Activated naive CD4-positive, alpha-beta T cell treated with anti-CD3 and anti-CD28 coated beads, Interleukin-2, amount 50 U/mL, for 16 hours (primary cell): Measurements from ENCODE around the gene AUH.

ENCODE experiments used
- DNase-seq: peaks from one replicate; pipeline ENCODE4 v3.0.0-alpha.2; 2020

Gene AUH

DNA sequence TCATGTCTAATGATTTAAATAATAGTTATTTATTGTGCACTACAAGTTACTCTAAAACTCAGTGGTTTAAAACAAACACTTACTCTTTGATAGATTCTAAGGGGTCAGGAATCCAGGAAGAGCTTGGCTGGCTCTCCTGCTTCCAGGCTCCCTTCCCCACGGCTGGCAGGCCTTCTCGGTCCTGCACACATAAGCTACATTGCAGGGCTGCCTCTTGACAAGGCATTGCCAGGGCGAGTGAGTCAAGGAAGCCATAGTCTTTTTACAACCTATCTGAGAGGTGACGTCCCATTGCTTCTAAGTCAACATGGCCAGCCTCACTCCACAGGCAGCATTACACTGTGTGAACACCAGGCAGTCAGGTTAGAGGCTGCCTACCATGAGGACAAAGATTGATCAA lies 119.8 kb downstream of the AUH start:
- no peak for DNase-seq

DNA sequence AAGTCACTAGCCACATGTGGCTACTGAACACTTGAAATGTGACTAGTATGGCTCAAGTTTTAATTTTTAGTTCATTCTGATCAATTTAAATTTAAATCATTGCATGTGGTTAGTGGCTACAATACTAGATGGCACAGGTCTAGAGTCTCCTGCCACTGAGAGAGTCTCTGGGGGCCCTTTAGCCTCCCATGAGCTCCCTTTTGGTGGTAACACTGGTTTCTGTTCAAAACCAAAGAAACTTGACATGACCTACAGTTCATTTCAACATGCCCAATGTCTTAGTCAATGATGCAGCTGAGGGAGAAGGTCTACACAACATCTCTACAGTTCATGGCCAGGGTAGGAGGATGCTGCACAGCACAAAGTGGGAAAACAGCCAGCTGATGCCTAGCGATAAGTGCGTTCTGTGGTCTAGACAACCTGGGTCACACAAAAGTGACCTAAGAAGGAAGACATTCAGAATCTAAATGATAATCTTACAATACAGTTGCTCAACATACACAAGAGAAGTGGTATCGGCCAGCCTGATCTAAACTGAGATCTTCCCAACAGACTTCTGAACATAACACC lies 121.0 kb downstream of the AUH start:
- DNase-seq, result no peak

GRCh38 chr9:91239367-91240111 lies 122.2 kb downstream of the AUH start:
- DNase-seq, result no peak

DNA sequence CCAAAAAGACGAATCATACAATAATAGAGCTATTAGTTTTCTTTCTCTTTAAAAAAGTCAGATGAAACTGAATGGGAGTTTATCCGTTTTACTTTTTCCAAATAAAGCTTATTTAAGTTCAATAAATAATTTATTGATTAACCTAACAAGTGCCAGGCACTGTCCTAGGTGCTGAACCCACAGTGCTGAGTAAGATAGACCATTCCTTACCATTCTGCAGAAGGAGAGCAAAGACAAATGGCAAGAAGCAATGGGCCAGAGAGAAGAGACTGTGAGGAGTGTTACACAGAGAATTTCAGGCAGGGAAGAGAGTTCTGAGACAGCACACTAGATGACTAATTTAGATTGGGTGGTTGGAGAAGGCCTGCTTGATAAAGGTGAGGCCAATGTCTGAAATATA lies 127.2 kb downstream of the AUH start:
- no peak for DNase-seq

GRCh38 chr9:91231619-91232018 lies 130.1 kb downstream of the AUH start:
- DNase-seq, result no peak

GRCh38 chr9:91223000-91223399 lies 138.7 kb downstream of the AUH start:
- no peak for DNase-seq

GRCh38 chr9:91222457-91222856 lies 139.3 kb downstream of the AUH start:
- DNase-seq, result no peak

GRCh38 chr9:91221332-91221731 lies 140.4 kb downstream of the AUH start:
- no peak for DNase-seq

DNA sequence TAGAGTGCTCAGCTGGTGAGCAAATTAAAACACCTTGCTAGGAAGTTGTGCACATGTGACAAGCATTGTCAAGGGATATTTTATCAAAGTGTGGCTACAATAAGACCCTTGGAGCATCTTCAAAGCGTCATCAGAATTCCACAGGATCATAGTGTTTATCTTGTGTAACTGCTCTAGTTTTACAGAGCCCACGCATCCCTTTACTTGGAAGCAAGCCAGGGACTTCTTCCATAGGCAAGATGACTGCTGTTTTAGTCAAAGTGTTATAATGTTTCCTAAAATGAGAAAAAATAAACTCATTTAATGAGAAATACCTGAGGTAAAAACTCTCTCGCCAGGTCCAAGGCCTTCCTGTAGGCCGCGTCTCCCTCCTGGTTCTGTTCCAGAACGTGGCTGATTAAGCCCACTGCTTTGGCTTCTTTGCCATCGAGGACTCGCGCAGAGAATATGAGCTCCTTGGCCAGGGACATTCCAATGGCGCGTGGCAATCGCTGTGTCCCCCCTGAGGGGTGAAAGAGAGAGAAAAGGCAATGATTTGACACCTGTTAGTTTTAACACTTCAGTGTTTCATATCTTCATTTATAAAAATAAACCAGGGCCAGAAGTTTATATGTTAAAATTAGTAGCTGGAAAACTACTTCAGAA lies 141.1 kb downstream of the AUH start:
- no peak for DNase-seq

GRCh38 chr9:91220021-91220420 lies 141.7 kb downstream of the AUH start:
- no peak for DNase-seq

DNA sequence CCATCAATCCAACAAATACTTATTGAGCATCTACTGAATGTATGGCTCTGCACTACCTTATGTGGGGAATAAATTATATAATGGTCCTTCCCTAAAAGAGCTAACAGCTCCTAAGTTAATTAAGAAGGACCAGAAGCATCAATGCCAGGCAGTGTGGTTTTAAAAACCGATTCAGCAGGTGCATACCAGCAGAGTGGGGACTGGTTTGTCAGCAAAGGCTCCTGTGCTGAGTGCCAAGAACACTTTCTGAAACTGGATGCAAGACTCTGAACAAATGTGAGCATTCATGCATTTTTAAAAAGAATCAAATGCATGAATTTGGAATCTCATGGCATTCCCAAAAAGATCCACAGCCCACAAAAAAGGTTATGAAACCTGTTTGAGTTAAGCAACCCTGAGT lies 142.2 kb downstream of the AUH start:
- no peak for DNase-seq

- DNase-seq, result no peak
Observed at GRCh38 chr9:91217388-91217787, 144.3 kb downstream of the AUH start.

GRCh38 chr9:91214867-91215266 lies 146.9 kb downstream of the AUH start:
- DNase-seq, result no peak

GRCh38 chr9:91214086-91214485 lies 147.6 kb downstream of the AUH start:
- no peak for DNase-seq

DNA sequence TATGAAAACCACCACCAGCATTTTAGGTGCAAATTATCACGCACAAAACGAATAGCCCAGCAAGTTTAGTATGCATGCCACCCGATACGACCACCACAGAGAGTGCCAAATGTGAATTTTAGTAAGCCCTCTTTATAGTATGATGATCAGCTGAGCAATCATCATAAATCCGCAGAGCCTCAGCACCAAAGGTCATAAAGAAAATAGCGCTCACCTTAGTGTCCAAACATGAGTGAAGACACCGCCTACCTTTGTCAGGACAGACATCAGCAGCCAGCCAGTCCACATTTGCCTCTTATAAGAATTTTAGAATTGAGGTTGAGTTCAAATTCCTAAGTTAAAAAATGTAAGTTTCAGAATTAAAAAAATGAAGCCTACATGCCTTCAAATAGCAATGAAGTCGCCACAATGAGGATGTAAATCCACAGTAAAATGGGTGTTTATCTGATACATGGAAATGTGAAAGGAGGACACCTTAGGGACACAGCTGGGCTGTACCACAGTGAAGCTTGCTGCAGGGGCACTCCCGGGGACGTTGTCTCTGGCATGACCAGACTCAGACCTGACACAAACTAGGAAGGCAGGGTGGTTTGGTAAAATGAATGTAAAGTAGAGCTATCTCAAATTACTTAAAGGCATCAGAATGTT lies 149.0 kb downstream of the AUH start:
- DNase-seq, result no peak

- peak; percentile 27 for DNase-seq
Observed at GRCh38 chr9:91211919-91212318, 149.8 kb downstream of the AUH start.

- DNase-seq, result no peak
Observed at GRCh38 chr9:91211414-91211813, 150.3 kb downstream of the AUH start.

DNA sequence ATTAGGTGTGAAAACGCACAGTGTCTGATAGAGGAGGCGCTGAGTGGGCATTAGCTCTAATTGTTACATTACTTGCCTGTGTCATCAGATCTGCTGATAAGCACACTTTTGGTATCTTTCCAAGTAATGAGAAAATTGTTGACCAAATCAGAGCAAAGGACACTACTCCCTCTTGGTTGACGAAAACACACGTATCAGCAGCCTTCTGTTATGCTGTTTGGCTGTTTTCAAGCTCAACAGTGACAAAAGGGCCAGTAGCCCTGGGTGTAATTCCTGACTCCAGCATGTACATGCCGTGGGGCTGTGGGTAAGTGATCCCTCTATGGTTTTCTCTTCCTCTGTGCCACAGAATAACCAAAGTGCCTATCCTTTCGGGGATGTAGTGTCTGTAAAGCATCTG lies 151.4 kb downstream of the AUH start:
- DNase-seq, result no peak

DNA sequence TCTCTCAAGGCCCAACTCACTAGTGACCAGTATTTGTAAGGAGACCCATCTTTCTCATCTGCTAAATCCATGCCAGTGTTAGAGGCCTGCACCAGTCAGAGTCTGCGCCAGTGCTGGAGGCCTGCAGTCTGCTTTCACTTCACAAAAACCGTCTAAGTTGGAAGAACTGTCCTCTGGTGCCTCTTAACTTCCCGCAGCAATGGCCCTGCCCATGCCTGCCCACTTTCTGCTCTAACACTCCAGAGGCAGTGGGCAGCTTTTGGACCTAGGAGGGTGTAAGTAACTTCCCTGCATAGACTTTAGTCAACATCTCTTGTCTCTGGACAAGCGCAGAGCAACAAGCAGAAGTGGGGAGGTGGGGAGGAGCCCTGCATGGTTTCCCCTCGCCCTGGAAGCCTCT lies 152.9 kb downstream of the AUH start:
- DNase-seq, result no peak

GRCh38 chr9:91208419-91208745 lies 153.3 kb downstream of the AUH start:
- DNase-seq, result no peak

GRCh38 chr9:91207729-91208418 lies 153.8 kb downstream of the AUH start:
- no peak for DNase-seq

DNA sequence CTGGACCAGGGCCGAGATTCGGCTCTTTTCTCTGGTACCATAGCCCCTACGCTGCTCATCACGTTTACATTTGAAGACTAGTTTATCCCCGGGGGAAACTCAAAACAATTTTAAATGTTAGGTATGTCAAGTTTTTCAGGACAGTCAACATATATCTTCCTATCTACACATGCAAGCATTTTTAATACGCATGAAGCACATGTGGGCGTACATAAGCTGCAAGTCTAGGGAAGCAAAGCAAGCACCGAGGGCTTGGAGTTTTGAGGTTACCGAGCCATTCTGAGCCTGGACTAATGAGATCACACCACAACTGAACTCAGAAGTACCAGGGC lies 154.4 kb downstream of the AUH start:
- DNase-seq, result no peak

DNA sequence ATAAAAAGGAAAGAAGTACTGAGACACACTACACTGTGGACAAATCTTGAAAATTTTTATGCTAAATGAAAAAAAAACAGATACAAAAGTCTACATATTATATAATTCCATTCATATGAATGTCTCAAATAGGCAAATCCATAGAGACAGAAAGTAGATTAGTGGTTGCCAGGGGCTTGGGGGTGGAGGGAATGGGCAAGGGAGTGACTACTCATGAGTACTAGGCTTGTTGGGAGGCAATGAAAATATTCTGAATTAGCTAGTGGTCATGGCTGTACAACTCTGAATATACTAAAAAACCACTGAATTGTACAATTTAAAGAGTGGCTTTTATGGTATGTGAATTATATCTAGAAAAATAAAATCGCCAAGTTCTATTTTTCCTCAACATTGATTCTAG lies 154.9 kb downstream of the AUH start:
- no peak for DNase-seq
